Measurements from ENCODE around the gene DGKQ. TPM values are rescaled to one million over a fixed set of nuclear protein-coding genes. Genes with fewer than 3 reads are reported as not detected.

DGKQ gene
- total RNA-seq, 1 experiment from 2014 or later, result 6.7 TPM

DNA sequence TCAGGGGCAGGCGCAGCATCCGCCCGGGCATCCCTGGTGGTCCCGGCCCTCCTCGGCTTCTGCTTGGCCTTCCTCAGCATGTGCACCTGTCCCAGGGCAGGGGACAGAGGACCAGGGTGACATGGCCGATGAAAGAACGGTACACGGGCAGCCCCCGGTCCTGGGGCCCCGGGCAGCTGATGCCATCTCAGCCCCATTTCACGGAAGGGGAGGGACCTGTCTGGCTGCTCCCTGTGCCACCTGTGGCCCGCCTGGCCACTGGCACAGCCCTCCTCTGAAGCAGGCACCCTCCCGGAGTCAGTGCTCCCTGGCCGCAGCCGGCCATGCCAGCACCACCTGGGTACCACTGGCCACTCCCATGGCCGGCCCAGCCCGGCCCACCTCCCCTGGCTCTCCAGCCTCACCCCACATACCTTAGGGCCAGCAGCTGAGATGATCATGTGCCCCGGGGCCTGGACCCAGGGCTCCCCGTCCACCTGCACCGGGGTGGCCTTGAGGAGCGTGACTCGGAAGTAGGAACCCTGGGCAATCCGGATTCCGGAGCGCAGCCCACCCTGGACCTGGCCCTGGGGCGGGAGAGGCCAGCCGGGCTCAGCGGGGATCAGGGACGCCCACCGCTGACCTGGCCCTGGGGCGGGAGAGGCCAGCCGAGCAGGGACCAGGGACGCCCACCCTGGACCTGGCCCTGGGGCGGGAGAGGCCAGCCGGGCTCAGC, 12.6 kb downstream of the DGKQ start:
- Histone ChIP-seq H3K36me3 (no peaks in the 10 kb centered on the region), H3K9me3 (no peaks in the 10 kb centered on the region), H3K4me3 (no peak overlapping the region), H3K27me3 (no peaks in the 10 kb centered on the region)
- no peak for DNase-seq

DNA sequence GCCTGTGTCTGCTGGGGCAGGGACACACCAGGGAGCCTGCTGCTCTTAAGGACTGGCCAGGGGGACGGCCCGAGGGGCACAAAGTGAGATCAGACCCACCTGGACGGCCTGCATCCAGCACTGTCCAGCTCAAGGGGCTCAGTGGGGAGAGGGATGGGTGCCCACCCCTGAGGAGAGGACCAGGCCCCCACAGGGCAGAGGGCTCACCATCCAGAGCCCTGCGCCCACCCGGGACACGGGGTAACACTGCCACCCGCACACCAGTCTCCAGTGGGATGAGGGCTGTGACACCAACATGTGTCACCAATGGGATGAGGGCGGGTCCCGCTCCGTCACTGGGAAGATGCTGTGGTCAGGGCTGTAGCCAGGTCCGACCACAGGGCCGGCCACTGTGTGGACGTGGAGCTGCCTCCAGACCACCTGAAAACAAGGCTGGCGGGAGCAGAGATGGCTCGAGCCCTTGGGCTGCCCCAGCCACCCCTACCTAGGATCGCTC, 13.2 kb downstream of the DGKQ start:
- Histone ChIP-seq H3K36me3 (no peaks in the 10 kb centered on the region), H3K4me3 (no peak overlapping the region), H3K9me3 (no peaks in the 10 kb centered on the region), H3K27me3 (no peaks in the 10 kb centered on the region)
- DNase-seq, result no peak

DNA sequence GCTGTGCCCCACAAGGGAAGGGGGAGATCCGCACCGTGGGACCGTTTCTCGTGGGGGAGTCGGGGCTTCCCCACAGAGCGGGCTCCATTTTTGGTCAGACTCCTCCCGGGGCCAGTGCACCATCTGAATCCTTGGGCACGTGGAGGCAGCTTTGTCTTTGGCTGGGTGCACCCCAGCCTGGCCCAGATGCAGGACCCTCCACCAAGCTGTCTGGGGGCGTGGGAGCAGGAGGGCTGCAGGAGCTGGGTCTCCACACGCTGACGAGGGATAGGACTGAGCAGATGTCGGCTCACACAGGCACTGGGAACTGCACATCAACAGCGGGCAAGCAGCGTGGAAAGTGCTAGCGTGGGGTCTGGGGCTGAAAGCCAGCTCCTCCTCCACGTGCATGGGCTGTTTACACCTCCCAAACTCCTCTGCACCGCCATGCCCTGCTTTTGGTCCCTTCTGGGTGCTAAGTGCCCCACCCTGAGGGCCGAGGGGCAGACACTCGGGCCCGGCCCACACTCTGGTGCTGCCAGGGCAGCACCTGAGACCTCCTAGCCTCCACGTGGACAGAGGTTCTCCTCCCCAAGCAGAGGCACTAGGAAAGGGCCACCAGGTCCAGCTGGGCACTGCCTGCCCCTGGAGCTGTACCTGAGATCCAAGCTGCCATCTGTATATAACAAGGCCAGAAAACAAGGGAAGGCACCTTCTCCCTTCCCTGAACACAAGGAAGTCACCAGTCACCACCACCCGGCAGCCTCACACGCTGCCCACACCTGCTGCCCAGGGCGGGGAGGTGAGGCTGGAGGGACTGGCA, 13.8 kb downstream of the DGKQ start:
- H3K4me3 ChIP-seq, result no peak overlapping the region
- DNase-seq, result no peak
- H3K9me3 ChIP-seq, result no peaks in the 10 kb centered on the region
- H3K36me3 ChIP-seq, result no peaks in the 10 kb centered on the region
- no peaks in the 10 kb centered on the region for H3K27me3 ChIP-seq

DNA sequence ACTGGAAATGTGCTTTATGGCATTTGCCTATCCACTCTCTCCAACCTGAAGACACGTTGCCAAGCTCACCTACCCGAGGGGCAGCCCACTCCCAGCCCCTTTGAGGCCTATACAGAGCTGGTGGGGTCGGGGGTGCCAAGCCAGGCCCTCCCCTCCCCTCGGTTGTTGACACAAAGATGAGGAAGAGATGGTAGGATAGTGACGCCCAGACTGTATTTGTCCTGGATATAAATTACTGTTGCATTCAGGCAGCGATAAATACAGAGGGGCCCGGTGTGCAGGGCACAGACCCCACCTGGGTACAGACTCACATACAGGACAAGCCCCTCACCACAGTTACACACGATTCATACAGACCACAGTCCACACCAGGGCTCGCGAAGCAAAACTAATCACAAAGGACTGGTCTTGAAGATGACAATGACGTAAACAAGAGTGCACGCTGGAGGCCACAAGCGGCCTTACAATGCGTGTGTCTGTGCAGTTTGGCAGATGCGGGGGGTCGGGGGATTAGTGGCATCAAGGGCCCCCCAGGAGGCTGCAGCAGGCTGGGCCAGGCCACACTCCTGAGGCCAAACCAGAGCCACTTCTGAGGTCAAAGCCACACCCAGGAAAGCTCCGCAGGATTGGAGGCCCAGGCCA, 14.6 kb downstream of the DGKQ start:
- Histone ChIP-seq H3K9me3 (no peaks in the 10 kb centered on the region), H3K4me3 (no peak overlapping the region), H3K36me3 (no peaks in the 10 kb centered on the region), H3K27me3 (no peaks in the 10 kb centered on the region)
- DNase-seq, result no peak

DNA sequence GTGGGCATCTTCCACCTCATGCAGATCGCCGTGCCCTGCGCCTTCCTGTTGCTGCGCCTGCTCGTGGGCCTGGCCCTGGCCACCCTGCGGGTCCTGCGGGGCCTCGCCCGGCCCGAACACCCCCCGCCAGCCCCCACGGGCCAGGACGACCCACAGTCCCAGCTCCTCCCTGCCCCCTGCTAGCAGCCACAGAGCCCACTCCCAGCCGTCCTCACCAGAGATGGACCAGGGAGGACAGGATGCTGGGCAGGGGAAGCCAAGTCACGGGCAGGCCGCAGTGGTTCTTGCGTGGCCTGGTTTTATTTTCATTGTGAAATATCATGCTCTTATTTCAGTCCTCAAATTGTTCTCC, 15.1 kb downstream of the DGKQ start:
- H3K36me3 ChIP-seq, result no peaks in the 10 kb centered on the region
- H3K9me3 ChIP-seq, result no peaks in the 10 kb centered on the region
- H3K27me3 ChIP-seq, result no peaks in the 10 kb centered on the region
- no peak overlapping the region for H3K4me3 ChIP-seq
- no peak for DNase-seq

DNA sequence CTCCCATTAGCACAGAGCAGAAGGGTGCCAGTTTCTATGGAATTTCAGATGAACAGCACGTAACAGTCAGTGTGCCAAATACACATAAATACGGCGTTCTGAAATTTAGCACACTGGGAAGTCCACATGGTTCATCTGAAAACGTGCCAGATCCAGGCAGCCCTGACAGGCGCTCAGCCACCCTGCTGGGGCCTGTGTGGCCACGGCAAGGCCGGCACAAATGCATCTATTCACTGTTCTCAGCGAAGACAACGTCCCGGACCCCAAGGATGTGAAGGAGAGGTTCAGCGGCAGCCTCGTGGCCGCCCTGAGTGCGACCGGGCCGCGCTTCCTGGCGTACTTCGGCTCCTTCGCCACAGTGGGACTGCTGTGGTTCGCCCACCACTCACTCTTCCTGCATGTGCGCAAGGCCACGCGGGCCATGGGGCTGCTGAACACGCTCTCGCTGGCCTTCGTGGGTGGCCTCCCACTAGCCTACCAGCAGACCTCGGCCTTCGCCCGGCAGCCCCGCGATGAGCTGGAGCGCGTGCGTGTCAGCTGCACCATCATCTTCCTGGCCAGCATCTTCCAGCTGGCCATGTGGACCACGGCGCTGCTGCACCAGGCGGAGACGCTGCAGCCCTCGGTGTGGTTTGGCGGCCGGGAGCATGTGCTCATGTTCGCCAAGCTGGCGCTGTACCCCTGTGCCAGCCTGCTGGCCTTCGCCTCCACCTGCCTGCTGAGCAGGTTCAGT, 15.6 kb downstream of the DGKQ start:
- Histone ChIP-seq H3K9me3 (no peaks in the 10 kb centered on the region), H3K27me3 (no peaks in the 10 kb centered on the region), H3K4me3 (no peak overlapping the region), H3K36me3 (no peaks in the 10 kb centered on the region)
- no peak for DNase-seq

DNA sequence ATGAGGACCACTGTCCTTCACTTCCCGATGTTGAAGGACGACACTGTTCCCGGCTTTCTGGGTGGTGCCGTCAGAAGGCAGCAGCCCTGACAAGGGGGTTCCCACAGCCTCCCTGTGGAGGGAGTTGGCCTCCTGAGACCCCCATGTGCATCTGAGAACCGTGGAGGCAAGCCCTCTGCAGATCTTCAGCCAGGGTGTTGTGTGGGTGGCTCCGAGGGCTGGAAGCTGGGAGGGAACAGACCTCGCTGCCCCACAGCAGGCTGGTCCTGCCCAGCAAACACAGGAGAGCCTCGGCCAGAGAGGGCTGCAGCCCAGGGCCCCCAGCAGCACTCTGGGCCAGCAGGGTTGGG, 16.2 kb downstream of the DGKQ start:
- H3K36me3 ChIP-seq, result no peaks in the 10 kb centered on the region
- no peaks in the 10 kb centered on the region for H3K9me3 ChIP-seq
- no peak for DNase-seq
- H3K27me3 ChIP-seq, result no peaks in the 10 kb centered on the region
- no peak overlapping the region for H3K4me3 ChIP-seq

DNA sequence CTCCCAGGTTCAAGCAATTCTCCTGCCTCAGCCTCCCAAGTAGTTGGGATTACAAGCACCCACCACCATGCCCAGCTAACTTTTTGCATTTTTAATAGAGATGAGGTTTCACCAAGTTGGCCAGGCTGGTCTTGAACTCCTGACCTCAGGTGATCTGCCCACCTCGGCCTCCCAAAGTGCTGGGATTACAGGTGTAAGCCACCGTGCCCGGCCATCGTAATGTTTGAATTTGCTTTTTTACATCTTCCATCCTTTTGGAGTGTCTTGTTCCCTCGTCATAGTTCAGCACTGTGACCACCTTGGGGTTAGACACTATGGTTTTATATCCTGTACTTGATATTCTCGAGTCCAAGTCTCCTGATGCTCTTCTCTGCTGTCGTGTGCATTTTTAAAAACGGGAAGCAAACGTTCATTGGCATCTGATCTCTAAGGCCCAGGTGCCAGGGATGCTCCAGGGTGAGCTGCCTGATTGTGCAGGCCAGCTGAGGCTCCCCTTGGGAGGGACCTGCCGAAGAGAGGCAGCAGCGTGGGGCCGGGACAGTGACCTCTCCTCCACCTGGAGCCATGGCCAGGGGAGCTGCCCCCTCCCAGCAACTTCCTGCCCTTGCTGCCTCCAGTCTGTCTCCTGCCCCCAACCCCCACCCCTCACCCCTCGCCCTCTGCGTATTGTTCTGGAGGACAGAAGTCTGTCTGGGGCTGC, 16.7 kb downstream of the DGKQ start:
- Histone ChIP-seq H3K27me3 (no peaks in the 10 kb centered on the region), H3K9me3 (no peaks in the 10 kb centered on the region), H3K4me3 (no peak overlapping the region), H3K36me3 (no peaks in the 10 kb centered on the region)
- DNase-seq, result no peak

DNA sequence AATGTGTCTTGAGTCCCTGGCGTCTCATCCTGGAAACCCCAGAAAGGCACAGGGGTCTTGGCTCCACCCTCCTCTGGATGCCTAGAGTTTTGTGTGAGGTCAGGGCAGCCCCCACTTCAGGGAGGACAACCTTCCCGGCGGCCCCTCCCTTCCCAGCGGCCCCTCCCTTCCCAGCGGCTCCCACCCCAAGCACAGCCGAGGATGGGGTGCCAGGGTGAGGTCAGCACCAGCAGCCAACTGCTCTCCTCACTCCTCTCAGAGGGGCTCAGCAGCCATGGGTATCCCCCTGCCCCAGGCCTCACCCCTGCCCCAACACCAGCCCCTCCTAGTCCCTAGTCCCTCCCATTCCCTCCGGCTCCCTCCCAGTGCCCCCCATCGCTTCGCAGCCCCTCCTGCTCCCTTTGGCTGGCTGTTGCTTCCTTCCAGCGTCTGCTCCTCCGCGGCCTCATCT, 17.4 kb downstream of the DGKQ start:
- no peak for DNase-seq
- Histone ChIP-seq H3K36me3 (no peaks in the 10 kb centered on the region), H3K9me3 (no peaks in the 10 kb centered on the region), H3K4me3 (no peak overlapping the region), H3K27me3 (no peaks in the 10 kb centered on the region)

DNA sequence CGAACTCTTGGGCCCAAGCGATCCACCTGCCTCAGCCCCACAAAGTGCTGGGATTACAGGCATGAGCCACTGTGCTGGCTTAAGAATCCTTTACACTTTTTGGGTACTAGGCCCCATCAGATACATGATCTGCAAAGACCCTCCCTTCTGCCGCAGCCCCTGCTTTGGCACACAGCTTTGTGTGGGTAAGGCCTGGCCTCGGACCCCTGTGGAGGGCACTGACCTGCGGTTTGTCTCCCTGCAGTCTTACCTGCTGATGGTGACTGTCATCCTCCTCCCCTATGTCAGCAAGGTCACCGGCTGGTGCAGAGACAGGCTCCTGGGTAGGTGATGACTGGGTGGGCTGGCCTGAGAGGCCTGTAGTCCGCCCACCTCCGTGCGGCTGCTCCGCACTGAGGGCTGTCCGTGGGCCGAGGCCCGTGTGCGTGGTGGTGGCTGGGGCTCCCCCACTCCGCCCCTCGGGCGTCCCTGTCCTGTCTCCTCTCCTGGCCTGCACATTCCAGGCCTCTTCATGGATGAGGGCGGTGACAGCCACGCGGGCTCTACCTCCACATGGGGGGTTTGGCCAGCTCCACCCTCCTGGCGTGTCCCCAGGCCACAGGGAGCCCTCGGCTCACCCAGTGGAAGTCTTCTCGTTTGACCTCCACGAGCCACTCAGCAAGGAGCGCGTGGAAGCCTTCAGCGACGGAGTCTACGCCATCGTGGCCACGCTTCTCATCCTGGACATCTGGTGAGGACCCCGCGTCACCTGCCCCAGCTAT, 18.0 kb downstream of the DGKQ start:
- no peak for DNase-seq
- H3K4me3 ChIP-seq, result no peak overlapping the region
- no peaks in the 10 kb centered on the region for H3K27me3 ChIP-seq
- no peaks in the 10 kb centered on the region for H3K36me3 ChIP-seq
- no peaks in the 10 kb centered on the region for H3K9me3 ChIP-seq

DNA sequence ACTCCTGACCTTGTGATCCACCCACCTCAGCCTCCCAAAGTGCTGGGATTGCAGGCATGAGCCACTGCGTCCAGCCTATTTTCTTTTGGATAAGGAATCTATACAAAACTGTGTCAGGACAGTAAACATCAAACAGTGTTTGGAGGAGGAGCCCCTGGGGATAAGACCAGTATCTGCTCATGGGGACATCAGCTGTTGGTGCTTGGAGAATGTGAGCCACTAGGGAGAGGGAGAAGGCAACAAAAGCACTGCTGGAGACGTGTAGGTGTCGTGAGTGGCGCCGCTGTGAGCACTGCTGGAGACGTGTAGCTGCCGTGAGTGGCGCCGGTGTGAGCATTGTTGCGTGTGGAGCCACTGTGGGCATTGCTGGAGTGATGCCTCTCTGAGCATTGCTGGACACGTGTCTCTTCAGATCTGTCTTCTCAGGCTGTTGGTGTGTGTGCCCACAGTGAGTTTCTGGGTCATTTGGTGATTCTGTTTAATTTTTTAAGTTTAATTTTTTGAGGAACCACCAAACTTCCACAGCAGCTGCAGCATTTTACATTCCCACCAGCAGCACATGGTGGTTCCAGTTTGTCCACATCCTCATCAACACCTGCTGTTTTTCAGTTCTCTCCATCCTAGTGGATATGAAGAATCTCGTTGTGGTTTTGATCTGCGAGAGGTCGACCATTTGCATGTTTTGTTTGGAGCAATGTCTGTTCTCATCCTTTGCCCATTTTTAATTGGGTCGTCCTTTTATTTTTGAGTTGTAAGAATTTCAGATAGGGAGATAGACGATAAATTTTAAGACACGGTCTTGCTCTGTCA, 19.0 kb downstream of the DGKQ start:
- no peak for DNase-seq
- H3K27me3 ChIP-seq, result no peaks in the 10 kb centered on the region
- no peaks in the 10 kb centered on the region for H3K9me3 ChIP-seq
- no peaks in the 10 kb centered on the region for H3K36me3 ChIP-seq
- no peak overlapping the region for H3K4me3 ChIP-seq

DNA sequence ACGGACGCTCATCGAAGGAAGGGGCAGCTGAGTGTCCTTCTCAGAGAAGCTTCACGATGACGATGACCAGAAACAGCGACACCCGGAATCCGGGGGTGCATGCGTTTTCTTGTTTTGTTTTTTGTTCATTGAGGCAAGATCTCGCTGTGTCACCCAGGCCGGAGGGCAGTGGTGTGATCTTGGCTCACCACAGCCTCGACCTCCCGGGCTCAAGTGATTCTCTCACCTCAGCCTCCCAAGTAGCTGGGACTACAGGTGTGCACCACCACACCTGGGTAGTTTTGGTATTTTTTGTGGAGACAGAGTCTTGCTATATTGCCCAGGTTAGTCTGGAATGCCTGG, 19.8 kb downstream of the DGKQ start:
- H3K27me3 ChIP-seq, result no peaks in the 10 kb centered on the region
- no peak overlapping the region for H3K4me3 ChIP-seq
- DNase-seq, result no peak
- H3K9me3 ChIP-seq, result no peaks in the 10 kb centered on the region
- no peaks in the 10 kb centered on the region for H3K36me3 ChIP-seq

DNA sequence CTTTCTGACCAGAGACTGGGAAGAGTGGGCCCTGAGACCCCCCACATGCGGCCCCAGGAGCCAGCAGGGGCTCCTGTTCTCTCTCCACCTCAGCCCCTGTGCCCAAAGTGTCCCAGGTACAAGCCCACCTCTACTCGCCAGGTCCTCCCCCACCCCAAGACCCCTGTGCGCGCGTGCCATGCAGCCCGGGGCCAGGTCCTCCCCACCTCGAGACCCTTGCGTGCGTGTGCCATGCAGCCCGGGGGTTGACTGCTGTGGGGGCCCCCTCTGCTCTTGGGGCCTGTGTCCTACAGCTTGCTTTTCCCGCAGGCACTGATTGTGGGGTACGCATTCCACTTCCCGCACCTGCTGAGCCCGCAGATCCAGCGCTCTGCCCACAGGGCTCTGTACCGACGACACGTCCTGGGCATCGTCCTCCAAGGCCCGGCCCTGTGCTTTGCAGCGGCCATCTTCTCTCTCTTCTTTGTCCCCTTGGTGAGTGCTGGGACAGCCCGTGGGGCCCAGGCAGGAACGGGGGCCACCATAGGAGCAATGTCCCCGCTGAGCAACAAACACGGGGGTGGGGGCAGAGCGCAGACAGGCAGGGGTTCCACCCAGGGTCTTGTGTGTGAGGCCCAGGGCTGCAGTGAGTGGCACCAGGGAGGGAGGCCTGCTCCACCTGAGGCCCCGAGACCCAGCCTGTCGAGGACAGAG, 20.3 kb downstream of the DGKQ start:
- DNase-seq, result no peak
- Histone ChIP-seq H3K9me3 (no peaks in the 10 kb centered on the region), H3K4me3 (no peak overlapping the region), H3K27me3 (no peaks in the 10 kb centered on the region), H3K36me3 (no peaks in the 10 kb centered on the region)

DNA sequence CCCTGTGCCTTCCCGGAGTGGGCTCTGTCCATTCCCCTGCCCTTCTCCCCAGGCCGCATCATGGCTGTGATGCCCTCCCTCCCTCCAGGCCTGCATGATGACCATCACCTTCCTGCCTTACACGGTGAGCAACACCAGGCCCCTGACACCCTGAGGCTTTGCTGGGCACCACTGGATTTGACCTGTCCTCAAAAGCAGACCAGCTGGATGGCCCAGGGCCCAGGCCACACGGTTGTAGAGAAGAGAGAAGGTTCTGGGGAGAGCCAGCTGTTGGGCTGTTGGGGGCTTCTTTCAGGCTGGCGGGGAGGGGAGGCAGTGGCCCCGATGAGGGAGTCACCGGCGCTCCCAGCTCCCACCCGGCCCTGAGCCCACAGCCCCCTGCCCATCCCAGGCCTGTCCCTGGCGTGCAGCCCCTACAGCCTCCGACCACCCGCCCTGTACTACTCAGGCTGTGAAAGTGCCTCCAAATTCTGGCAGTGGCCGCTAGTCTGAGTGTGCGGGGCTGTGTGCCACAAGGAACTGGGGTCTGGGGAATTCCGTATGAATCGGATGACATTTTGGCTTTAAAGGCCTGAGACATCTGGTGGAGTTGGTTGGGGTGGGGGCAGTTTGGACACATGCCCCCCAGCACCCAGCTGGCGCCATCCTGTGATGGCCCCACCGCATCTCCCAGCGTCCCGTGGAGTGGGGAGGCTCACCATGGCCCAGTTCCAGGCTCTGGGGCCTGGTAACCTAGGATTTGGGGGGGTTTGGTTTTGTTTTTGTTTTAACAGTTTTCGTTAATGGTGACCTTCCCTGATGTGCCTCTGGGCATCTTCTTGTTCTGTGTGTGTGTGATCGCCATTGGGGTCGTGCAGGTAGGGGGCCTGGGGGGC, 21.5 kb downstream of the DGKQ start:
- Histone ChIP-seq H3K9me3 (no peaks in the 10 kb centered on the region), H3K27me3 (no peaks in the 10 kb centered on the region), H3K36me3 (no peaks in the 10 kb centered on the region), H3K4me3 (no peak overlapping the region)
- DNase-seq, result no peak

All from MG63 (cell line).